Measurements from ENCODE around the gene GREB1.

Gene GREB1

GRCh38 chr2:11573418-11574175, 39.8 kb downstream of the GREB1 start (continued):
- TF ChIP-seq KLF8 (tag by site-specific recombination; IDR thresholded peaks at IDR 0.05), result no peak
- TF ChIP-seq GLI4 (tag by site-specific recombination; IDR thresholded peaks at IDR 0.05), result no peak
- TF ChIP-seq ZNF239 (tag by site-specific recombination; IDR thresholded peaks at IDR 0.05), result no peak
- no peak for TF ChIP-seq HIC1 (tag by site-specific recombination; IDR thresholded peaks at IDR 0.05)
- no peak for TF ChIP-seq HOXC10 (CRISPR knock-in tag; IDR thresholded peaks at IDR 0.05)
- no peak for TF ChIP-seq ZNF302 (tag by site-specific recombination; IDR thresholded peaks at IDR 0.05; ENCODE audit: low read depth)
- TF ChIP-seq ZNF133 (tag by site-specific recombination; IDR thresholded peaks at IDR 0.05), result no peak
- TF ChIP-seq GLIS1 (tag by site-specific recombination; IDR thresholded peaks at IDR 0.05), result no peak
- no peak for TF ChIP-seq ZNF16 (tag by site-specific recombination; IDR thresholded peaks at IDR 0.05; ENCODE audit: low read depth)
- no peak for TF ChIP-seq SP7 (tag by site-specific recombination; IDR thresholded peaks at IDR 0.05)
- no peak for TF ChIP-seq SETDB1 (IDR thresholded peaks at IDR 0.05; ENCODE audit: insufficient read length, low read length)
- no peak for TF ChIP-seq ZSCAN30 (tag by site-specific recombination; IDR thresholded peaks at IDR 0.05)
- TF ChIP-seq ZNF473 (tag by site-specific recombination; IDR thresholded peaks at IDR 0.05), result no peak

GRCh38 chr2:11574176-11575046, 40.6 kb downstream of the GREB1 start:
- Histone ChIP-seq H3K4me1 (ENCODE audit: control insufficient read depth, insufficient read depth, low read length) (no peaks in the 10 kb centered on the region), H3K36me3 (ENCODE audit: control insufficient read depth in 2 of 2, insufficient read depth in 1 of 2, low read length in 2 of 2) (no peaks in the 10 kb centered on the region), H3K9me3 (ENCODE audit: control insufficient read depth, insufficient read depth, low read depth, low read length) (no peaks in the 10 kb centered on the region), H3K4me3 (ENCODE audit: low read depth, low read length) (no peak overlapping the region), H3K27ac (ENCODE audit: extremely low read depth, low read depth, low read length) (no peak overlapping the region)
- CTCF ChIA-PET, result interaction anchor here (1.5 to 1.7 kb wide), 3 partner anchors 8 to 96 kb away, joined by 4 to 9 read pairs (median 4); no protein-coding TSS in a partner anchor
- POLR2A ChIA-PET, result no interaction called here
- TF ChIP-seq ZNF266 (tag by site-specific recombination; IDR thresholded peaks at IDR 0.05; ENCODE audit: low read depth), result no peak
- no peak for TF ChIP-seq ZNF513 (tag by site-specific recombination; IDR thresholded peaks at IDR 0.05)
- no peak for TF ChIP-seq HOXA7 (CRISPR knock-in tag; IDR thresholded peaks at IDR 0.05; ENCODE audit: borderline replicate concordance)
- no peak for TF ChIP-seq PRDM2 (tag by site-specific recombination; IDR thresholded peaks at IDR 0.05; ENCODE audit: borderline replicate concordance)
- TF ChIP-seq ZNF654 (tag by site-specific recombination; IDR thresholded peaks at IDR 0.05; ENCODE audit: low read depth), result no peak
- TF ChIP-seq ZSCAN30 (tag by site-specific recombination; IDR thresholded peaks at IDR 0.05), result no peak
- TF ChIP-seq ZNF843 (tag by site-specific recombination; IDR thresholded peaks at IDR 0.05), result no peak
- no peak for TF ChIP-seq ZNF670 (tag by site-specific recombination; IDR thresholded peaks at IDR 0.05; ENCODE audit: low read depth)
- no peak for TF ChIP-seq BCL11A (tag by site-specific recombination; IDR thresholded peaks at IDR 0.05; ENCODE audit: low read depth)
- no peak for TF ChIP-seq ZBTB7A (tag by site-specific recombination; IDR thresholded peaks at IDR 0.05; ENCODE audit: low read depth)
- TF ChIP-seq ZBTB21 (tag by site-specific recombination; IDR thresholded peaks at IDR 0.05), result no peak
- no peak for TF ChIP-seq ZNF292 (tag by site-specific recombination; IDR thresholded peaks at IDR 0.05; ENCODE audit: borderline replicate concordance, low read depth)
- TF ChIP-seq PBX3 (CRISPR knock-in tag; IDR thresholded peaks at IDR 0.05), result no peak
